Erythroblast (primary cell): ENCODE measurements around the gene SCFD2.

Experiments
- GATA1 ChIP-seq: IDR thresholded peaks from 2 replicates; pipeline ENCODE4 v1.6.1; 2011; ENCODE audit warnings: low read depth, mild to moderate bottlenecking, control low read depth, low read length, moderate library complexity
- POLR2A ChIP-seq: IDR thresholded peaks from 2 replicates; pipeline ENCODE4 v1.6.1; 2011; ENCODE audit warnings: mild to moderate bottlenecking, low read length

- TF ChIP-seq POLR2A (no peak), GATA1 (no peak)
These were observed 346.1 kb downstream of the SCFD2 start for GRCh38 chr4:53019485-53020382.
